ENCODE data around the gene MYL12B. TPM values are rescaled to one million over a fixed set of nuclear protein-coding genes. Genes with fewer than 3 reads are reported as not detected.

MYL12B gene
- total and polyA plus RNA-seq, 2 of the 8 experiments (the other 6 are each of a cell fraction or from before 2014, with no cell fraction given), result 174 to 188 TPM

DNA sequence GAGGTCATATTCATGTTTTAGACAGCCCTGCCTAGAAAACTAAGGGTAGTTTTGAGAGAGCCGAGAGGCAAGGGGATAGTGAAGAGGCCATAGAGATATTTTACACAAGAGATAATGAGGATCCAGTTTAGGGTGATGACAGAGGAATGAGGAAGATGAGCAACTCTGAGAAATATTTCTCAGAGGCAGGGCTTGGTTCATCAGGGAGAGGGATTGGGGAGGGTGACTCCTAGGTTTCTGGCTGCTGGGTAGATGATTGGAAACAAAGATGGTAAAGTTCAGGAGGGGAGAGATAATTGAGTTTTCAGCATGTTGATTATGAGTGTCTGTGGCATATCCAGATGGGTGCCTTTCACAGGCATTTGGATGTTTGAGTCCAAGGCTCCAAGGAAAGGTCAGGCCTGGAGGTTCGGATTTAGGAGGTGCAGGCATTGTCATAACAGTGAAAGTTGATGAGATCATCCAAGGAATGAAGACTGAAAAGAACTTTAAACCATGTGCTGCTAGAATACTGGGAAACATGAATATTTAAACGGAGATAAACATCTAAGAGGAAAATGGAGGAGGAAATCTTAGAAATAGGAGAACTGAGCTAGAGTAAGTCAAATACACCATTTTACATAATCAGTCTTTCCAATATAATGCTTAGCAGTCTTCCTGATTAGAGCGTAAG is 7.4 kb downstream of the MYL12B start:
- no peak for DNase-seq (ENCODE audit: low read depth in 1 of 2, low spot score in 2 of 2)
- FAIRE-seq, result no peak
- Histone ChIP-seq H3K9me3 (ENCODE audit: insufficient read depth in 2 of 2, low read depth in 1 of 2, low read length in 1 of 2) (no peaks in the 10 kb centered on the region), H3K56ac (replicated peaks; ENCODE audit: insufficient read length, low read depth, low read length) (no peak overlapping the region), H2BK15ac (ENCODE audit: low read length) (no peak overlapping the region), H4K20me1 (replicated peaks in 1 of 2; ENCODE audit: control insufficient read depth in 1 of 2, insufficient read depth in 2 of 2, low read length in 2 of 2) (peaks cover 0 to 17% of the 10 kb centered on the region in 2 experiments), H3K14ac (ENCODE audit: insufficient read length) (no peak overlapping the region), H3K9ac (replicated peaks in 1 of 4; ENCODE audit: extremely low read depth in 1 of 4, low read depth in 3 of 4, low read length in 3 of 4) (no peak overlapping the region), H3K4me1 (replicated peaks in 1 of 4; ENCODE audit: control insufficient read depth in 3 of 4, insufficient read depth in 4 of 4, low read length in 3 of 4) (peaks cover 0 to 1% (median 0%) of the 10 kb centered on the region in 4 experiments; a peak in 2 of 7 replicates), H3K18ac (ENCODE audit: extremely low read depth, low read length) (no peak overlapping the region), H3K23ac (ENCODE audit: insufficient read length) (no peak overlapping the region), H3K27me3 (replicated peaks in 1 of 4; ENCODE audit: control insufficient read depth in 3 of 4, extremely low read depth in 1 of 4, insufficient read depth in 3 of 4, low read length in 3 of 4) (no peaks in the 10 kb centered on the region), H2BK12ac (ENCODE audit: low read depth, low read length) (no peak overlapping the region), H3K36me3 (ENCODE audit: control insufficient read depth in 2 of 4, insufficient read depth in 4 of 4, low read length in 3 of 4) (peaks cover 0 to 16% (median 3%) of the 10 kb centered on the region in 4 experiments; a peak in 3 of 8 replicates), H4K5ac (ENCODE audit: insufficient read length, low read depth, low read length) (no peak overlapping the region), H3K23me2 (ENCODE audit: low read depth, low read length) (no peaks in the 10 kb centered on the region), H4K91ac (replicated peaks; ENCODE audit: insufficient read length, low read length) (no peak overlapping the region), H4K8ac (ENCODE audit: extremely low read depth, insufficient read depth, low read length) (no peak overlapping the region), H3K79me2 (ENCODE audit: control insufficient read depth in 1 of 2, insufficient read depth in 2 of 2, low read length in 2 of 2) (peaks cover 36 to 82% of the 10 kb centered on the region in 2 experiments), H2BK5ac (ENCODE audit: low read depth, low read length) (no peak overlapping the region), H2BK20ac (ENCODE audit: low read length) (no peak overlapping the region), H2BK120ac (replicated peaks; ENCODE audit: low read depth, low read length) (no peak overlapping the region), H3K4me3 (ENCODE audit: extremely low read depth in 1 of 4, insufficient read depth in 2 of 4, low read depth in 3 of 4, low read length in 4 of 4) (no peak overlapping the region), H3K27ac (ENCODE audit: low read depth, low read length) (no peak overlapping the region), H3K79me1 (ENCODE audit: low read depth, low read length) (peaks cover 7% of the 10 kb centered on the region), H2AFZ (ENCODE audit: low read length) (no peak overlapping the region), H2AK5ac (ENCODE audit: low read depth, low read length) (no peak overlapping the region), H3K4me2 (ENCODE audit: insufficient read depth in 1 of 2, low read depth in 2 of 2, low read length in 2 of 2) (no peak overlapping the region), H3K4ac (replicated peaks; ENCODE audit: insufficient read length, low read depth, low read length) (no peak overlapping the region)
- POLR2A ChIA-PET (ENCODE audit: partially characterized antibody), result no interaction called here
- TF ChIP-seq TBP (IDR thresholded peaks at IDR 0.05; ENCODE audit: low read depth, low read length) (no peak), TAF7 (optimal IDR thresholded peaks at IDR 0.05; ENCODE audit: borderline replicate concordance, low read depth, low read length) (no peak), HDAC2 (IDR thresholded peaks at IDR 0.05; ENCODE audit: borderline replicate concordance in 1 of 2, low read depth in 2 of 2, low read length in 2 of 2) (no peak), SP4 (IDR thresholded peaks at IDR 0.05; ENCODE audit: low read length) (no peak), RXRA (IDR thresholded peaks at IDR 0.05; ENCODE audit: insufficient read depth, low read depth, low read length) (no peak)
- WGBS, 2 experiments (ENCODE audit: extremely low coverage in 1 of 2, insufficient coverage in 1 of 2, insufficient read length in 1 of 2, insufficient replicate concordance in 2 of 2, low coverage in 1 of 2, low lambda C conversion rate in 2 of 2, missing lambda C conversion rate in 1 of 2), result 87% methylated on average over 4 of the region's 4 CpGs; no CpG with 5 or more reads in 1 of the 2 experiments
- CTCF ChIA-PET (ENCODE audit: partially characterized antibody), result no interaction called here

Measured in H1 (cell line).